NT2/D1 (cell line): ENCODE data around the gene SDK2.

Experiments
- SUZ12 ChIP-seq: IDR thresholded peaks from 2 replicates; pipeline ENCODE4 v1.6.1; 2011; ENCODE audit not compliant: insufficient read length, insufficient read depth; ENCODE audit errors: extremely low read depth
- YY1 ChIP-seq: IDR thresholded peaks from 2 replicates; pipeline ENCODE4 v1.6.1; 2011; ENCODE audit not compliant: insufficient read length, insufficient read depth
- ZNF274 ChIP-seq: IDR thresholded peaks from 2 replicates; pipeline ENCODE4 v1.6.1; 2011; ENCODE audit warnings: mild to moderate bottlenecking, low read depth, low read length

- no peak for TF ChIP-seq ZNF274
- no peak for TF ChIP-seq SUZ12
- TF ChIP-seq YY1: no peak
Measured at GRCh38 chr17:73605444-73605843, 38.8 kb downstream of the SDK2 start.
